ENCODE results near the gene NLRP13. TPM values are rescaled to one million over a fixed set of nuclear protein-coding genes. Genes with fewer than 3 reads are reported as not detected.

The NLRP13 gene
- total RNA-seq, 1 donor, result not detected

- TF ChIP-seq CTCF (IDR thresholded peaks at IDR 0.05; ENCODE audit: insufficient read depth, low read length), result no peak
- H3K4me3 ChIP-seq (ENCODE audit: low read depth, low read length), result no peak overlapping the region
- no peak for DNase-seq (ENCODE audit: low read depth)
Observed at GRCh38 chr19:55902080-55902751, 29.9 kb downstream of the NLRP13 start.

- H3K4me3 ChIP-seq (ENCODE audit: low read depth, low read length), result no peak overlapping the region
- DNase-seq (ENCODE audit: low read depth), result no peak
- TF ChIP-seq CTCF (IDR thresholded peaks at IDR 0.05; ENCODE audit: insufficient read depth, low read length), result no peak
Observed at GRCh38 chr19:55901369-55902079, 30.6 kb downstream of the NLRP13 start.

- no peak overlapping the region for H3K4me3 ChIP-seq (ENCODE audit: low read depth, low read length)
- TF ChIP-seq CTCF (IDR thresholded peaks at IDR 0.05; ENCODE audit: insufficient read depth, low read length), result no peak
- DNase-seq (ENCODE audit: low read depth), result no peak
Observed at GRCh38 chr19:55898911-55899310, 33.2 kb downstream of the NLRP13 start.

GRCh38 chr19:55882626-55883025, 49.5 kb downstream of the NLRP13 start:
- no peak for DNase-seq (ENCODE audit: low read depth)
- TF ChIP-seq CTCF (IDR thresholded peaks at IDR 0.05; ENCODE audit: insufficient read depth, low read length), result no peak
- H3K4me3 ChIP-seq (ENCODE audit: low read depth, low read length), result no peak overlapping the region

- no peak overlapping the region for H3K4me3 ChIP-seq (ENCODE audit: low read depth, low read length)
- no peak for DNase-seq (ENCODE audit: low read depth)
- no peak for TF ChIP-seq CTCF (IDR thresholded peaks at IDR 0.05; ENCODE audit: insufficient read depth, low read length)
Observed at GRCh38 chr19:55877211-55877610, 54.9 kb downstream of the NLRP13 start.

- no peak overlapping the region for H3K4me3 ChIP-seq (ENCODE audit: low read depth, low read length)
- no peak for DNase-seq (ENCODE audit: low read depth)
- TF ChIP-seq CTCF (IDR thresholded peaks at IDR 0.05; ENCODE audit: insufficient read depth, low read length), result no peak
Observed at GRCh38 chr19:55870736-55871135, 61.4 kb downstream of the NLRP13 start.
